Upper lobe of left lung (tissue), 6 donors: ENCODE measurements around the gene LNX2. TPM values are rescaled to one million over a fixed set of nuclear protein-coding genes. Genes with fewer than 3 reads are reported as not detected.
A peak's percentile ranks its signal among the peaks of the same experiment; 100 is the strongest.

Experiments
- ATAC-seq, 2 donors: fragments of 200-7000 bp; cut with Tn5 transposase; one replicate each; pipeline ENCODE4 v1.9.1; 2022; ENCODE audit warnings: mild to moderate bottlenecking in 2 of 2, moderate library complexity in 2 of 2; ENCODE audit not compliant: low FRiP score in 2 of 2
- DNase-seq, 2 donors: peaks; one replicate each; pipeline ENCODE4 v3.0.0-alpha.2; 2019 to 2020
- H3K27ac ChIP-seq, 4 donors: fragments of 200-600 bp; sonication (generic); one replicate each; pipeline ENCODE4 v1.5.1; 2016 to 2019
- H3K27me3 ChIP-seq, 4 donors: fragments of 200-600 bp; sonication (generic); one replicate each; pipeline ENCODE4 v1.5.1; 2017 to 2019
- H3K36me3 ChIP-seq, 4 donors: fragments of 200-600 bp; sonication (generic); one replicate each; pipeline ENCODE4 v1.5.1; 2016 to 2019
- H3K4me1 ChIP-seq, 4 donors: fragments of 200-600 bp; sonication (generic); one replicate each; pipeline ENCODE4 v1.5.1; 2018 to 2019
- H3K4me3 ChIP-seq, 4 donors: fragments of 200-600 bp; sonication (generic); one replicate each; pipeline ENCODE4 v1.5.1; 2017 to 2019; ENCODE audit warnings: mild to moderate bottlenecking in 2 of 4, moderate library complexity in 1 of 4
- H3K9me3 ChIP-seq, 4 donors: fragments of 200-600 bp; sonication (generic); one replicate each; pipeline ENCODE4 v1.5.1; 2018 to 2019
- CTCF ChIP-seq, 6 experiments: fragments of 450-650 bp in 4 of 6; fragments of 200-600 bp in 2 of 6; sonication (generic) in 2 of 6; IDR thresholded peaks; one replicate each; pipeline ENCODE4 v1.5.1; 2016 to 2019; ENCODE audit warnings: antibody characterized with exemption in 6 of 6
- EP300 ChIP-seq, 4 donors: sonication (generic); formaldehyde crosslinking; IDR thresholded peaks; one replicate each; pipeline ENCODE4 v1.5.1; 2017; ENCODE audit warnings: antibody characterized with exemption in 4 of 4, control low read depth in 2 of 4
- POLR2A ChIP-seq, 4 donors: fragments of 450-650 bp; IDR thresholded peaks; one replicate each; pipeline ENCODE4 v1.5.1; 2016 to 2017; ENCODE audit warnings: antibody characterized with exemption in 4 of 4, mild to moderate bottlenecking in 2 of 4
- POLR2AphosphoS5 ChIP-seq, 2 donors: sonication (generic); formaldehyde crosslinking; IDR thresholded peaks; one replicate each; pipeline ENCODE4 v1.5.1; 2017; ENCODE audit warnings: antibody characterized with exemption in 2 of 2
- WGBS, 2 donors: methylation state at CpG; one replicate each; pipeline ENCODE4 v1.1.5; 2017 to 2018; 5-methylcytosine and 5-hydroxymethylcytosine counted together
- total RNA-seq, 6 donors: library from RNA; depleted of rRNA in 4 of 6; stranded (reverse); fragments of >200 nt in 4 of 6; gene quantifications; one replicate each; pipeline versions ENCODE4 v1.1.0 to v1.2.1, GENCODE V29; 2016 to 2021
- donor health status: DM: no; HTN: no; CAD: no; lungs with moderate emphysema.
- donor health status: DM: no; HTN: yes; CAD: no; lungs with severe emphysema.

LNX2 gene
- total RNA-seq, 6 donors from 2014 or later = 20.4 to 75.3 (median 33.2) TPM

- H3K9me3 ChIP-seq = no peaks in the 10 kb centered on the region
- no peak for DNase-seq
- ATAC-seq = no peak
- TF ChIP-seq EP300 (IDR thresholded peaks at IDR 0.05) = no peak
- no peak for TF ChIP-seq CTCF (IDR thresholded peaks at IDR 0.05)
- TF ChIP-seq POLR2A (IDR thresholded peaks at IDR 0.05) = no peak
- no peak for TF ChIP-seq POLR2AphosphoS5 (IDR thresholded peaks at IDR 0.05)
- H3K27me3 ChIP-seq = no peaks in the 10 kb centered on the region
- peaks cover 0 to 15% (median 5%) of the 10 kb centered on the region in 4 donors for H3K36me3 ChIP-seq
- H3K27ac ChIP-seq = no peak overlapping the region
- no peaks in the 10 kb centered on the region for H3K4me1 ChIP-seq
- H3K4me3 ChIP-seq = no peak overlapping the region
- 75 to 83% methylated on average over 3 of the region's 3 CpGs for WGBS, 2 donors
Measured at GRCh38 chr13:27542220-27542619, 78.1 kb downstream of the LNX2 start.

GRCh38 chr13:27541386-27541785, 78.9 kb downstream of the LNX2 start:
- Histone ChIP-seq H3K4me3 (no peak overlapping the region), H3K9me3 (no peaks in the 10 kb centered on the region), H3K27me3 (no peaks in the 10 kb centered on the region), H3K27ac (no peak overlapping the region), H3K4me1 (no peaks in the 10 kb centered on the region), H3K36me3 (peaks cover 0 to 13% (median 5%) of the 10 kb centered on the region in 4 donors)
- DNase-seq = no peak
- 90 to 93% methylated on average over 3 of the region's 3 CpGs for WGBS, 2 donors
- no peak for TF ChIP-seq CTCF (IDR thresholded peaks at IDR 0.05)
- no peak for TF ChIP-seq POLR2AphosphoS5 (IDR thresholded peaks at IDR 0.05)
- no peak for ATAC-seq

- 74 to 75% methylated on average over 10 of the region's 10 CpGs for WGBS, 2 donors
- TF ChIP-seq EP300 (IDR thresholded peaks at IDR 0.05) (peak in 1 of 4 donors; percentile 27), POLR2A (IDR thresholded peaks at IDR 0.05) (no peak), CTCF (IDR thresholded peaks at IDR 0.05) (no peak), POLR2AphosphoS5 (IDR thresholded peaks at IDR 0.05) (no peak)
- H3K27ac ChIP-seq = no peak overlapping the region
- ATAC-seq (peak in 1 of 2 donors; percentile 49), DNase-seq (peak in 1 of 2 donors; percentile 79)
- peaks cover 7 to 19% (median 10%) of the 10 kb centered on the region in 4 donors for H3K4me1 ChIP-seq
- peaks cover 0 to 4% (median 0%) of the 10 kb centered on the region in 4 donors for H3K36me3 ChIP-seq
- H3K4me3 ChIP-seq = no peak overlapping the region
- H3K9me3 ChIP-seq = no peaks in the 10 kb centered on the region
- H3K27me3 ChIP-seq = no peaks in the 10 kb centered on the region
Measured at GRCh38 chr13:27536361-27537101, 83.8 kb downstream of the LNX2 start.

- DNase-seq = no peak
- peaks cover 7 to 19% (median 10%) of the 10 kb centered on the region in 4 donors for H3K4me1 ChIP-seq
- ATAC-seq = no peak
- WGBS, 2 donors = 62 to 72% methylated on average over 8 of the region's 8 CpGs
- H3K36me3 ChIP-seq = no peaks in the 10 kb centered on the region
- H3K27ac ChIP-seq = no peak overlapping the region
- H3K27me3 ChIP-seq = no peaks in the 10 kb centered on the region
- no peaks in the 10 kb centered on the region for H3K9me3 ChIP-seq
- TF ChIP-seq EP300 (IDR thresholded peaks at IDR 0.05) = no peak
- TF ChIP-seq POLR2A (IDR thresholded peaks at IDR 0.05) = no peak
- no peak for TF ChIP-seq POLR2AphosphoS5 (IDR thresholded peaks at IDR 0.05)
- no peak for TF ChIP-seq CTCF (IDR thresholded peaks at IDR 0.05)
- no peak overlapping the region for H3K4me3 ChIP-seq
Measured at GRCh38 chr13:27535546-27535945, 84.8 kb downstream of the LNX2 start.

GRCh38 chr13:27534981-27535380, 85.3 kb downstream of the LNX2 start:
- TF ChIP-seq POLR2AphosphoS5 (IDR thresholded peaks at IDR 0.05) (no peak), POLR2A (IDR thresholded peaks at IDR 0.05) (no peak), CTCF (IDR thresholded peaks at IDR 0.05) (no peak), EP300 (IDR thresholded peaks at IDR 0.05) (no peak)
- H3K4me1 ChIP-seq = peaks cover 7 to 19% (median 10%) of the 10 kb centered on the region in 4 donors
- no peaks in the 10 kb centered on the region for H3K36me3 ChIP-seq
- peak overlapping the region in 2 of 4 donors; percentile 20 to 52 for H3K27ac ChIP-seq
- 63 to 64% methylated on average over 3 of the region's 3 CpGs for WGBS, 2 donors
- ATAC-seq (peak; percentile 4 to 63), DNase-seq (no peak)
- H3K27me3 ChIP-seq = no peaks in the 10 kb centered on the region
- no peaks in the 10 kb centered on the region for H3K9me3 ChIP-seq
- no peak overlapping the region for H3K4me3 ChIP-seq
